ENCODE measurements around the gene C1QTNF3.
"Not testable (repeated sequence)": the region's sequence is repeated elsewhere in the genome, so short reads cannot be mapped to it uniquely, and the experiment has no call there.

C1QTNF3 gene, protein sequence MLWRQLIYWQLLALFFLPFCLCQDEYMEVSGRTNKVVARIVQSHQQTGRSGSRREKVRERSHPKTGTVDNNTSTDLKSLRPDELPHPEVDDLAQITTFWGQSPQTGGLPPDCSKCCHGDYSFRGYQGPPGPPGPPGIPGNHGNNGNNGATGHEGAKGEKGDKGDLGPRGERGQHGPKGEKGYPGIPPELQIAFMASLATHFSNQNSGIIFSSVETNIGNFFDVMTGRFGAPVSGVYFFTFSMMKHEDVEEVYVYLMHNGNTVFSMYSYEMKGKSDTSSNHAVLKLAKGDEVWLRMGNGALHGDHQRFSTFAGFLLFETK

DNA sequence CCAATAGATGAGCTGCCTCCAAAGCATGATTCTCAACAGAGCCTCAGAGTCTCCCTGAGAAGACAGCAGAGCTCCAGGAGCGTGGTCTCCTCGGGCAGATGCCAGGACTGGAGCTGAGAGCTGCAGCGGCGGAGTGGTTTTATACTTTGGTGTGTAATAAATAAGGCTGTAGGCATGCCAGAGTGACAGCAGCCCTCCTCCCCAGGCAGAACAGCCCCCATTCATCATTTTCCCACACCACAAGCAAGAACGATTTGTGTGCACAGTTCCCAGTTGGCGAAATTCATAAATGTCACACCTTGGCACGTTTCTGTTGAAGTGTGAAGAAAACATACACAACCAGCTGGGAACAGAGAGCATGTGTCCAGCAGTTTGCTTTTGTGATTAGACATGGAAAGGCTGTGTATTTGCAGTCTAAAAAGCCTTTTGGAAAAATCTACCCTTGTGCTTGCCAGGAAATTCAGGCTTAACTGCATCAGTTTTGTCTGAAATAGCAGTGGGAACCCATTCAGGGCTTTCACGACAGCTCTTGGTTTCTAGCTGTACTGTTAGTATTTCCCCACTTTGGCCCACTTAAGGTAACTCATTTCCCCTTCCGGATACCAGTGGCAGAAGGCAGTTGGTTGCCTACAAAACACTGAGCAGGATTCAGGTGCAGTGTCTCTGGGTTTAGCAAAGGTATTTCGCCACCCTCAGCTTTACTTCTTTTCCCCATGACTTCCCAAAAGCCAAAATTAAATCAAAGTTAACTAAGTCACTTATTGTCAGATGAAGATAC, at the start of gene C1QTNF3:
C1QTNF3 (minus strand) TSS at position 115 of the 778 bp plus-strand sequence; CDS start at position 27, 88 bp downstream.
- no peak for DNase-seq (ENCODE audit: low spot score)

DNA sequence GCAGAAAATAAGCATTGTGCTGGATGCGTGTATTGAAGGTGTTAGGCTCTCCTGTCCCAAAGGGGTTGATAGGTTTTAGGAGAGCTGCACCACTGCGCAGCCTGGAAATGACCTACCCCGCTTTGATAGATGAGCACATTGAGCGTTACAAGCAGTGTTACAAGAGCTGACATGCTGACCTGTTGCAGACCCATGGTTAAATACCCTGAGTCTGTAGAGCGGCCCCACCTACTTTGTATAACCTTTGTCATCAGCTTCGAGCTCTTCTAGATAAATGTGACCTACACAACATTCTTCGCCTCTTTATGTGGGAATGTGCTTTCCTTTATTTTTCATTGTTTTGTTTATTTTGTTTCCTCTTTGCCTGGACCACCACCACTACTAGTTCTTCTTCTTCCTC, 48.0 kb upstream of the C1QTNF3 start:
- not testable (repeated sequence) for DNase-seq (ENCODE audit: low spot score)

DNA sequence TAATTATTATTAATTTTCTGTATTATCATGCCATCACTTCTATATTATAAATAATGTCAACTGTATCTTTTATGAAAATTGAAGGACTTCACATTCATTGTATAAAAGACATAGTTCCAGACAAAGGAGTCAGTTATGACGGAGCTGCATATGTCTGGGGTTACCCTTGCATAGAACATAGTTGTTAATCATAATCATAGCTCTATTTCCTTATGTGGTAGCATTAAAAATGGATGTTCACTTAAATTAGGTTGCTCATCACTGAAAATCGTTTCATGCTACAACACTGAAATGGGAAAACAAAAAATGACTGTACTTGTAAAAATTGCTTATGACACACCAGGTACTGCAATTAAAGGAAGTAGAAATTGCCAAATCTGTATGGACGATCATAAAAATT, 46.8 kb upstream of the C1QTNF3 start:
- not testable (repeated sequence) for DNase-seq (ENCODE audit: low spot score)

DNA sequence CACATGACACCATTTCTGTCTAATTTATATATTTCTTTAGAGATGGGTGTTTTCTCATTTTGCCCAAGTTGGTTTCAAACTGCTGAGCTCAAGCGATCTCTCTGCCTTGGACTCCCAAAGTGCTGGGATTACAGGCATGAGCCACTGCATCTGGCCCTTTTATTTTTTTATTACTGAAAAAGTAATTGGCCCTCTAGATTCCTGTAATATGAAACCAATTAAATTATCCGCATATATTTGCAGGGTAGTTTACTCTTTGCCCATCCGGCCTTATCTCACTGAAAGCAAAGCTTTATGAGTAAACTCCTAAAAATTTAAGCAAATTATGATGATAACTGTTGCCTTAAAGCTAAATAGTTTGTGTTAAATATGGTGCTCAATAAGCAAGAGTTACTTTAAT, 44.7 kb upstream of the C1QTNF3 start:
- DNase-seq (ENCODE audit: low spot score) = not testable (repeated sequence)

DNA sequence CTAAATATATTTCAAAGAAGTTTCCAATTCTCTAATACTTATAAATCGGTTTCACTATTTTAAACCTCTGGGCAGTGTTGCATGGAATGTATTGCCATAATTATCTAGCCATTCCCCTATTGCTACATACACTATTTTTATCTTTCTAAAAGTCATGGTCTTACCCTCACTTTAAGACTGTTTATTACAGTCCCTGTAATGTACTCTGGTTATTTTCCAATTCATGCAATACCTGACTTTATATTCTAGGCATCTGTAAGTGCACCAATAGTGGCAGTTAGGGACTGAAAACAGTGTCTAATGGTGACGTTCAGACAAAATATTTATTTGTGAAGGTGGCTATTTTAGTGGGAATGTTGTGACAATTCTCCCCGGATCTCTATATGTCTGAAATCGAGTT, 40.9 kb upstream of the C1QTNF3 start:
- not testable (repeated sequence) for DNase-seq (ENCODE audit: low spot score)

GRCh38 chr5:34079505-34079904, 36.5 kb upstream of the C1QTNF3 start:
- DNase-seq (ENCODE audit: low spot score) = not testable (repeated sequence)

- DNase-seq (ENCODE audit: low spot score) = not testable (repeated sequence)
These were observed 34.6 kb upstream of the C1QTNF3 start for GRCh38 chr5:34077636-34078035.

GRCh38 chr5:34076719-34077364, 33.8 kb upstream of the C1QTNF3 start:
- not testable (repeated sequence) for DNase-seq (ENCODE audit: low spot score)

DNA sequence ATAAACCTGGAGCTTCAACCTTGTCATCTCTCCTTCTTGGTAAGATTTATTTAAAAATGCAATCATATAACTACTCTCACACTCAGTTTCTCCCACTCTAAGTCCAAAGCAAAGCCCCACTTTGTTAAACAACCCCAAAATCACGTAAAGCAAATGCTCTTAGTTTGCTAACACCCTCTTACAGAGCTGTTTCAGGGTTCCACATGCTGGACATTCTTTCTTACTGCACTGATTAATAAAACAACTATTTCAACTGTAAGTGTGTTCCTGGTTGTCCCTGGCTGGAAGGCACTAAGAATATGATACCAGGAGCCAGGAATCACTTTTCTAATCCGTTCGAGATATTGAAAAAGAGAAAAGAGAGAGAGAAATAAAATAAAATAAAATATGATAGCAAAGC, 31.5 kb upstream of the C1QTNF3 start:
- DNase-seq (ENCODE audit: low spot score) = not testable (repeated sequence)

DNA sequence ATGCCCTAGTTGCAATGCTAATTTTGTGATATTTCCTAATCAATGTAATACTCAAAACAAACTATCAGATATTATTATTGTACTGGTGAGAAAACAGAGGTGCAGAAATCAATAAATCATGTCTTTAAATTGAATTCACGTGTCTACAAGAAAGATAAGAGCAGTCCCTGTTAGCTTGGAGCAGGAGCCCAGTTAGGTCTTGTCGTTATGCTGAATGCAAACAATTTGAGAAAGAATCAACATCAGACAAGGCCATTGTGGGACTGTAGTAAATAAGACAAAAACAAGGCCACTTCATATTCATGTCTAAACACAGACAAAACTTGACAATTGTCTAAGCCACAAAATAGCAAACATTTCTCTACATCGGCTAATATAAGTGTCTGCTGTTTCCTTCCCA, 31.1 kb upstream of the C1QTNF3 start:
- not testable (repeated sequence) for DNase-seq (ENCODE audit: low spot score)

GRCh38 chr5:34070626-34071025, 27.6 kb upstream of the C1QTNF3 start:
- DNase-seq (ENCODE audit: low spot score) = not testable (repeated sequence)

- DNase-seq (ENCODE audit: low spot score) = no peak
These were observed 21.6 kb upstream of the C1QTNF3 start for GRCh38 chr5:34064656-34065055.

- DNase-seq (ENCODE audit: low spot score) = no peak
These were observed 19.4 kb upstream of the C1QTNF3 start for GRCh38 chr5:34062419-34062818.

DNA sequence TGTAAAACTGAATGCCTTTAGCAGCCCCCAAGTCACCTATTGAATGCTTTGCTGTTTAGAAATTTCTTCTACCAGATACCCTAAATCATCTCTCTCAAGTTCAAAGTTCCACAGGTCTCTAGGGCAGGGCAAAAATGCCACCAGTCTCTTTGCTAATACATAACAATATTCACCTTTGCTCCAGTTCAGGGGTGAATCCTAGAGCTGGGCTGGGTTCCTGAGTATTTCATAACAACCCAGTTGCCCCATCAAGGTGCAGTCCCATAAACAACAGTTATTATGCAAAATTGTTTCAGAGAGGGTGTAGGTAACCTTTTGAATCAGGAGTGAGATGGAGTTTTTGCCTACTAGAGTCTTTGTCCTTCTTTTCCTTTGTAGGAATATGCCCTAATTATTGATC, 19.0 kb upstream of the C1QTNF3 start:
- DNase-seq (ENCODE audit: low spot score) = no peak

DNA sequence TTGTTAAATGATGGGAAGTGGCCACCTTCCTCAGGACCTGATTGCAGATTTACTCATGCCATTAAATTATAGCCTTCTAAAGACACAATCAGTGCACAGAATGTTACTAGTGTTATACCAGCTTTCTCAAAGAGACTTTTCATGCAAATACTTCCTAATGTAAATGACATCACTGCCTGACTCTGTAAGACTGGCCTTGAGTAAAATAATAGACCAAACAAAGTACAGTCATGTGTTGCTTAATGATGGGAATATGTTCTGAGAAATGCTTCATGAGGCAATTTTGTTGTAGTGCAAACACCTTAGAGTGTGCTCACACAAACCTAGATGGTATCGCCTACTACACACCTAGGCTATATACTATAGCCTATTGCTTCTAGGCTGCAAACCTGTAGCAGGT, 17.0 kb upstream of the C1QTNF3 start:
- no peak for DNase-seq (ENCODE audit: low spot score)

DNA sequence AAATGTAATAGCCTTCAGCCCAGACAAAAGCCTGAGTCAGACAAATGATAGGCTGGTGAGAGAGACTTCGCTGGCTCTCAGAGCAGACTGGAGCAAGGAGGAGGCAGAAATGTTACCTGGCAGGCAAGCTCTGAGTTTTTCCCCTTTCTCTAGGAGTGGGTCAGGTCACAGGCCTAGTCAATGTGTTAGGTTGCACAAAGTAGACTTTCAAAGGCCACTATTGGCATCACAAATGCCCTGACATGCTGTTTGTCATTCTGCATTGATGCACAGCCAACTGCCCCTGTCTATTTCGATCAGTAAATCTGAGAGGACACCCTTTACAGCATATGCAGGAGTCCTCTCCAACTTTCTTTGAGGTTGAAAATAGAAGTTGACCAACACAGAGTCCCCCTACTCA, 15.5 kb upstream of the C1QTNF3 start:
- no peak for DNase-seq (ENCODE audit: low spot score)

DNA sequence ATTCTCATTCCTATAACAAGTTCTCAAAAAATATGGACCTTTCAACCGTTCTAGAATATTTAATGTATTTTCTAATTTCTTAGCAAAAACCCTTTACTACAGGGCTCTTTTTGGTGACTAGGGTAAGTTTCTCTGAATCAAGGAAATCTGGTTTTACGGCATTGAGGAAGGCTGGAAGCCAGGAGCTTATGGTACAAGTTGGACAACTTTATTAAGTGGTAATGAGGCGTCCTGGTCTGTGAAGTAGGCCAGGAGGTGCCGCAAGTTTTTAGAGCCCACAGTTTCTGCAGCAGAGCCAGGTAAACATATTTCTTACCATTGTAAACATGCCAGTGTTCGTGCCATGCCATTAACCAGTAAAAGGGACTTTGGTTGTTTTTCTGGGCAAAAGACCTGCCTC, 14.6 kb upstream of the C1QTNF3 start:
- no peak for DNase-seq (ENCODE audit: low spot score)

DNA sequence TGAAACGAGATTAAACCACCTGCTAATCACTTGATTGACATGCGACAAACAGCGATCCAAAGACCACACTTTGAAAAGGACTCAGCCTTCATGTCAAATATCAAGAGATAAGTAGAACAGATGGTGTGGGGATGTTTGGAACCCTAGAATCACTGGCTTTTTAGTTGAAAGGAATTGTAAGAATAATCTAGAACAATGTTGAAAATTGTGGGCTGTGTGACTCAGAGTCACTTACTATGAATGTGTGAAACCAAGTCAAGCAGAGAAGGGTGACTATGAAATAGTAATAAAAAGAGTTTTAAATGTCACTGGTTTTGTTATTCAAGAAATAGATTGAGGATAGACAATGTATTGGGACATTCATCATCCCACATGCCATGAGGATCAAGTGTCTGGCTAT, 14.1 kb upstream of the C1QTNF3 start:
- no peak for DNase-seq (ENCODE audit: low spot score)

DNA sequence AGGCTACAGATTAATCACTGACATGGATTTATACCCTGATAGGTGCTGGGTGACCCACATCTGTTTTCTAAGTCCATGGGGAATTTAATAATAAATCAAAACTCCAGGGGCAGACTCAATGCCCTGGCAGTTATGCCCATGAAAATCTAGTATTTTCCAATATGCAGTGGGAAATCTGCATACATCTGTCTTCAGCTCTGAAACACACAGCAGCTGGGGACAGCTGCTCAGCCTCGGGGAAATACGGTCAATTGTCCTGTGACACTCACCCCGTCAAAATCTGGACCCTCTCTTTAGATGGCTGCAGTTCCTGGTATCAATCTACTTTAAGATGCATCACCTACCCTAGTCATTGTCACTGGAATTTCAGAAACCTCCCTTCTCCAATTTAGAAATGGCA, 12.7 kb upstream of the C1QTNF3 start:
- no peak for DNase-seq (ENCODE audit: low spot score)

GRCh38 chr5:34054400-34054729, 11.4 kb upstream of the C1QTNF3 start:
- DNase-seq (ENCODE audit: low spot score) = no peak

GRCh38 chr5:34053571-34054399, 10.8 kb upstream of the C1QTNF3 start:
- DNase-seq (ENCODE audit: low spot score) = no peak

DNA sequence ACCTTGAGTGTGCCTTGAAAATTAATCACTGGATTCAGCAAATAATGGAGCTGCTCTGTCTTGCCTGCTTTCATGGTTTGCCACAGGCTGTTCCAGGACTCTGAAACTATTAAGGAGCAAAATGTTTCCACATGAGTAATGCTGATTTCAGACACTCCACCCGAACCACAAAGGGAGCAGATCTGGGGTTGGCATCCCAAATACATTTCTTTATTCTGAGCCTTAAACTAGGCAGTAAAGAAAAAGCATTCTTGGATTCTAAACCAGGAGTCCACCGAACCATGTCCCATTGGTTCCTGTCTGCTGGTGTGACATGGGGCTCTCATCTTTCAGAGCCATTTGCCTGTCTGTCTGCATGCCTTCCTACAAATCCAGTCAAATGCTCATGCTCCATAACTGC, 10.1 kb upstream of the C1QTNF3 start:
- no peak for DNase-seq (ENCODE audit: low spot score)
